AG04450 (cell line): ENCODE measurements around the gene PEX26. TPM values are rescaled to one million over a fixed set of nuclear protein-coding genes. Genes with fewer than 3 reads are reported as not detected.

Source experiments
- CTCF ChIA-PET: fragments of 300-600, 350-600 bp; formaldehyde crosslinking; extraction: SDS; loops from one replicate; lab custom pipeline; 2022; ENCODE audit warnings: antibody characterized with exemption, inconsistent platforms; lab: Charles Lee
- POLR2A ChIA-PET: fragments of 350-600 bp; formaldehyde crosslinking; extraction: SDS; loops from one replicate; lab custom pipeline; 2021; ENCODE audit warnings: antibody characterized with exemption, inconsistent platforms; lab: Yijun Ruan, JAX
- DNase-seq: peaks from one replicate; pipeline ENCODE4 v3.0.0-alpha.2; 2011; ENCODE audit warnings: low read depth, low spot score
- H3K27ac ChIP-seq: one replicate; pipeline ENCODE4 v1.5.1; 2012; ENCODE audit warnings: low read depth, low read length, control low read depth
- H3K27me3 ChIP-seq: one replicate; pipeline ENCODE4 v1.6.0; 2012; ENCODE audit warnings: low read length; ENCODE audit not compliant: control insufficient read depth, insufficient read depth
- H3K4me3 ChIP-seq: 2 replicates; pipeline ENCODE4 v1.5.1; 2011; ENCODE audit warnings: mild to moderate bottlenecking, low read depth, low read length, control low read depth
- H3K9me3 ChIP-seq: 2 replicates; pipeline ENCODE4 v1.5.1; 2012; ENCODE audit warnings: low read length; ENCODE audit not compliant: control insufficient read depth, insufficient read depth
- polyA plus RNA-seq: library from polyadenylated mRNA; depleted of rRNA; stranded (reverse); fragments of >200 nt; gene quantifications from 2 replicates; pipeline ENCODE4 v1.2.3, GENCODE V29; 2011
- TF ChIP-seq, protein P1 (sequence below): IDR thresholded peaks from 2 replicates; pipeline ENCODE4 v1.5.1; 2011; ENCODE audit warnings: low read depth, low read length, control low read depth, inconsistent platforms

The PEX26 gene
- polyA plus RNA-seq, 1 experiment = 20.8 TPM

DNA sequence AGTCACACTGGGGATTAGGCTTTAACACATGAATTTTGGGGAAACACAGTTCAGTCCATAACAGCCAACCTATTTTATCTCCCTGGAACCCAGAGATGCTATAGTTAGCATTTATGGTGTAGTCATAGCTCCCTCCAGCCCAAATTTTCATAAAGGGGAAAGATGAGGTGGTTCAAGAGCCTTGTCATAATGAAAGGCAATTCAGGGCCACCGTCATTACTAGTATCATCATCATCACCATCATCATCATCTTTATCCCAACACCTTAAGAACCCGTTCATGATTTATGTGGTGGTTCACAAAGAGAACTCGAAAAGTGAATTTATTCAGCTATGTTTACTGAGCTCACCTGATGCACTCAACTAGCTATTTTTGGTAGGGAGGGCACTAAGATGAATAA lies 30.4 kb downstream of the PEX26 start:
- Histone ChIP-seq H3K27ac (no peak overlapping the region), H3K27me3 (peaks cover 8% of the 10 kb centered on the region), H3K9me3 (peaks cover 2% of the 10 kb centered on the region; the same call in 1 of the 2 replicates), H3K4me3 (no peak overlapping the region)
- ChIA-PET POLR2A (no interaction called here), CTCF (no interaction called here)
- no peak for DNase-seq
- TF ChIP-seq, protein P1, sequence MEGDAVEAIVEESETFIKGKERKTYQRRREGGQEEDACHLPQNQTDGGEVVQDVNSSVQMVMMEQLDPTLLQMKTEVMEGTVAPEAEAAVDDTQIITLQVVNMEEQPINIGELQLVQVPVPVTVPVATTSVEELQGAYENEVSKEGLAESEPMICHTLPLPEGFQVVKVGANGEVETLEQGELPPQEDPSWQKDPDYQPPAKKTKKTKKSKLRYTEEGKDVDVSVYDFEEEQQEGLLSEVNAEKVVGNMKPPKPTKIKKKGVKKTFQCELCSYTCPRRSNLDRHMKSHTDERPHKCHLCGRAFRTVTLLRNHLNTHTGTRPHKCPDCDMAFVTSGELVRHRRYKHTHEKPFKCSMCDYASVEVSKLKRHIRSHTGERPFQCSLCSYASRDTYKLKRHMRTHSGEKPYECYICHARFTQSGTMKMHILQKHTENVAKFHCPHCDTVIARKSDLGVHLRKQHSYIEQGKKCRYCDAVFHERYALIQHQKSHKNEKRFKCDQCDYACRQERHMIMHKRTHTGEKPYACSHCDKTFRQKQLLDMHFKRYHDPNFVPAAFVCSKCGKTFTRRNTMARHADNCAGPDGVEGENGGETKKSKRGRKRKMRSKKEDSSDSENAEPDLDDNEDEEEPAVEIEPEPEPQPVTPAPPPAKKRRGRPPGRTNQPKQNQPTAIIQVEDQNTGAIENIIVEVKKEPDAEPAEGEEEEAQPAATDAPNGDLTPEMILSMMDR = no peak

DNA sequence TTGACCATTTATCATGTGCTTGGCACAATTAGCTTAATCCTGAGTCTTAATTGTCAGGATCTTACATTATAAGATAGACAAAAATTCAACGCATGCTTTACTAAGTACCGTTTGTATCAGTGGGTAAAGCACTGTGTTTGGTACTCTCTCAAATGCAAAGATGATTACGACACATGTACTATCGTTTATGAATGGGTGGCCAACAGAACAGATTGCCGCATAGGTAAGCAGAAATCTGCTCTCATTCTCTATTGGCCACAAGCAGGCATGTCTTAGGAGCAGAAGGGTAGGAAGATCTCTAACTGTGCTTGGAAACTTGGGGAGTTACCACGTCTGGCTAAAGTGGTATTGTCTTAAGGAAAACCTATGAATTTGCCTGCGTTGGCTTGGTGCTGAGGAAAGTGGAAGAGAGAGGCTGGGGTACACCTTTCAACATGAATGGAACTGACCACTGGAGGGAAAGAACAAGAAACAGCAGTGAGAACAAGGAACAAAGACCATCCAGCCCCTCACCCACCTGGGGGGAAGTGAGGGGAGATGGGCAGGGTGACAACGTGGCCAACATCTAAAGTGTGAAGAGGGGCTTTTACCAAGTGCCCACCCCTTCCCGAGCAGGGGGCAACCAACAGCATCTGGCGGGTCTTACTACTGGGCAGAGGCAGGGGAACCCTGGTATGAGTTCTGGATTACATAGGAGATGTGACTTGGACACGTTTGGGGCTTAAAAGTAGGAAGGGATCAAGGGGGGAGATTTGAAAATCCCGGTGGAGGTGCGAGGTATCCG lies 31.8 kb downstream of the PEX26 start:
- TF ChIP-seq, protein P1 = no peak
- H3K27ac ChIP-seq = no peak overlapping the region
- DNase-seq = no peak
- H3K4me3 ChIP-seq = peak overlapping the region; percentile 53; the same call in 1 of the 2 replicates
- POLR2A ChIA-PET = no interaction called here
- peaks cover 8% of the 10 kb centered on the region for H3K27me3 ChIP-seq
- H3K9me3 ChIP-seq = peaks cover 2% of the 10 kb centered on the region; the same call in 1 of the 2 replicates
- CTCF ChIA-PET = no interaction called here

DNA sequence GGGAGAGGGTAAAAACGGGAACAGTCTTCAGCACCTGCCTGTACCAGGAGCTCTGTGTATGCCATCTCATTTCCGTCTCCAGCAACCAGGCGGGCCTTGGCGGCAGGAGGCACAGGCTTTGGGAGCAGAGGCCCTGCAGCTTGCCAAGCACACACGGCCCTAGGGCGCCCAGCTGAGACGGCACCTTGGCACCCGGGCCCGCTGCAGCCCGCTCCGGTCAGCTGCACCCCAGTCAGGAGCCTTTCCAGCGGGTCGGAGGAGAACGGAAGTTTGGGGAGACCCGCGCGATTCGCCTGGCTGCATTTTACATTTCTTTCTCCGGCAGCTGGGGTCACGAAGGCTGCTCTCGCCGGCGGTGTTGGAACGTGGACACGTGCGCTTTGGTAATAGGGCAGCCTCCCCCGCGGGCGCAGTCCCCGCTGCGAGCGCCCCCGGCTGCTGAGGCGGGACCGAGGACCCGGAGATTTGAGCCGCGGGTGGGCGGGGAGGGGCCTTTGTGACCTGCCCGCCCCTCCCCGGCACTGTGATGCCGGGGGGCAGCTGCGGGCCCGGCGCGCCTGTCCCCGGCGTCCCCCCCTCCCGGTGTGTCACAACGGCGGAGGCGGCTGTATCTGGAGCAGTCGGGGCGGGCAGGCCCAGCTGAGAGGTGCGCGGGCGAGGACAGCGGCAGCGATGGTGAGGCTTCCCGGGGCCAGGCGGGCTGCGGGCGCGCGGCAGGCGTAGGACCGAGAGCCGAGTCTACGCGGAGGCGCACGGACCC lies 32.6 kb downstream of the PEX26 start, which contains the start of gene TUBA8:
TSS of gene TUBA8 (plus strand) at position 616 of the 760 bp plus-strand sequence. CDS start at position 673, 57 bp downstream.
- no peak within 1 kb of the TSS for H3K27ac ChIP-seq
- ChIA-PET CTCF (no interaction called here), POLR2A (interaction anchor here (0.9 kb wide), 1 partner anchor 13 kb away, joined by 4 read pairs; no protein-coding TSS in a partner anchor)
- peaks cover 8% of the 10 kb centered on the region for H3K27me3 ChIP-seq
- DNase-seq = no peak
- H3K9me3 ChIP-seq = peaks cover 2% of the 10 kb centered on the region; the same call in 1 of the 2 replicates
- TF ChIP-seq, protein P1 = no peak
- H3K4me3 ChIP-seq = peak within 1 kb of the TSS; percentile 53

DNA sequence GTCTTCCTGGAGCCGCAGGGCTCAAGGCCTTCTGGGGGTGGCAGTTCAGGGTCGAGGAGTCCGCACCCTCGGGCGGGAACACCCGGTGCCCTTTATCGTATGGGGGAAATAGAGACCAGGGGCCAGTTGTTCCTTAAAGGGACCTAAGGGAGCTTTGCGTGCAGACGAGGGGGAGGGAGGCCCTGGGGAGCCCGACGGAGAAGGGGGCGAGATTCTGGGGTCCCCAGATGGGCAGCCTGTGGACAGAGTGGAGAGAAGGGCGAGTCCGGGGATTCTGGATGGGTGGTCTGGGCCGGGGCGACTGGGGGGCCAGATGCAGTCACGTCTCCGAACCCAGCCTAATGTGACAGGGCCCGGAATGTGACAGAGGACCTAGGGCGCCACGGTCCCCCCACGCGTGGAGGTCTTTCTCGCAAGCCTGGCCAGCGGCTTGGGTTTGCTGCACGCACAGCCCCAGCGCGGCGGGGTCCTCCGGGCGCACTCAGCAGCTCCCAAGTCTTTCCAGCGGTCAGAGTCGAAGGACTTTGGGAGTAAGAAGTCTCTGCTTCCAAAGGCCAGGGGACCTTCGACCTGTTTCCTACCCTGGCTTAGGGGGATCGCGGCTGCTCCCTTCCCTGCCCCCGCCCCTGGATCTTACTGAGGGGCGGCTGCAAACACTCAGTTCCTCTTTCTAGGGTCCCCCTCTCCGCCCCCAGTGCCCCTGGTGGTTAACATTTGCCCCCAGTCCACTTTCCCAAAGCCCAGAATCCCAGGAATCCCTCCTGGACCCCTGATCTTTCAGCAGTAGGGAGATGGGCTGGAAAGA lies 33.4 kb downstream of the PEX26 start:
- peaks cover 8% of the 10 kb centered on the region for H3K27me3 ChIP-seq
- no peaks in the 10 kb centered on the region for H3K9me3 ChIP-seq
- CTCF ChIA-PET = no interaction called here
- no peak overlapping the region for H3K27ac ChIP-seq
- peak overlapping the region; percentile 53 for H3K4me3 ChIP-seq
- TF ChIP-seq, protein P1 = no peak
- no peak for DNase-seq
- POLR2A ChIA-PET = interaction anchor here (0.9 kb wide), 1 partner anchor 14 kb away, joined by 4 read pairs; no protein-coding TSS in a partner anchor
